Osteocyte (in vitro differentiated cells): ENCODE data around the gene HOXB5. TPM values are rescaled to one million over a fixed set of nuclear protein-coding genes. Genes with fewer than 3 reads are reported as not detected.

Experiments
- DNase-seq: peaks from one replicate; pipeline ENCODE4 v3.0.0; 2021; ENCODE audit warnings: mixed read lengths; ENCODE audit not compliant: unreplicated experiment; ENCODE audit errors: extremely low spot score
- H3K27ac Mint-ChIP-seq: one replicate; pipeline ENCODE4 v1.8.0; 2021; ENCODE audit warnings: mild to moderate bottlenecking, mixed read lengths; ENCODE audit not compliant: unreplicated experiment
- H3K27me3 Mint-ChIP-seq: one replicate; pipeline ENCODE4 v1.8.0; 2021; ENCODE audit warnings: mixed read lengths; ENCODE audit not compliant: unreplicated experiment
- H3K36me3 Mint-ChIP-seq: one replicate; pipeline ENCODE4 v1.8.0; 2021; ENCODE audit warnings: mixed read lengths; ENCODE audit not compliant: unreplicated experiment
- H3K4me1 Mint-ChIP-seq: one replicate; pipeline ENCODE4 v1.8.0; 2021; ENCODE audit warnings: mixed read lengths; ENCODE audit not compliant: unreplicated experiment
- H3K4me3 Mint-ChIP-seq: one replicate; pipeline ENCODE4 v1.8.0; 2021; ENCODE audit warnings: mild to moderate bottlenecking, moderate library complexity, mixed read lengths; ENCODE audit not compliant: unreplicated experiment
- H3K9me3 Mint-ChIP-seq: one replicate; pipeline ENCODE4 v1.8.0; 2021; ENCODE audit warnings: mixed read lengths; ENCODE audit not compliant: unreplicated experiment
- total RNA-seq: library from RNA; stranded (reverse); gene quantifications from 2 replicates; pipeline ENCODE4 v1.2.1, GENCODE V29; 2021
- TF ChIP-seq, protein P1 (sequence below): fragments of 200-600 bp; sonication (generic); IDR thresholded peaks from 2 replicates; pipeline ENCODE4 v1.5.0; 2021; ENCODE audit warnings: antibody characterized with exemption, mild to moderate bottlenecking, moderate library complexity

Gene HOXB5
- total RNA-seq, 1 donor from 2014 or later = not detected

DNA sequence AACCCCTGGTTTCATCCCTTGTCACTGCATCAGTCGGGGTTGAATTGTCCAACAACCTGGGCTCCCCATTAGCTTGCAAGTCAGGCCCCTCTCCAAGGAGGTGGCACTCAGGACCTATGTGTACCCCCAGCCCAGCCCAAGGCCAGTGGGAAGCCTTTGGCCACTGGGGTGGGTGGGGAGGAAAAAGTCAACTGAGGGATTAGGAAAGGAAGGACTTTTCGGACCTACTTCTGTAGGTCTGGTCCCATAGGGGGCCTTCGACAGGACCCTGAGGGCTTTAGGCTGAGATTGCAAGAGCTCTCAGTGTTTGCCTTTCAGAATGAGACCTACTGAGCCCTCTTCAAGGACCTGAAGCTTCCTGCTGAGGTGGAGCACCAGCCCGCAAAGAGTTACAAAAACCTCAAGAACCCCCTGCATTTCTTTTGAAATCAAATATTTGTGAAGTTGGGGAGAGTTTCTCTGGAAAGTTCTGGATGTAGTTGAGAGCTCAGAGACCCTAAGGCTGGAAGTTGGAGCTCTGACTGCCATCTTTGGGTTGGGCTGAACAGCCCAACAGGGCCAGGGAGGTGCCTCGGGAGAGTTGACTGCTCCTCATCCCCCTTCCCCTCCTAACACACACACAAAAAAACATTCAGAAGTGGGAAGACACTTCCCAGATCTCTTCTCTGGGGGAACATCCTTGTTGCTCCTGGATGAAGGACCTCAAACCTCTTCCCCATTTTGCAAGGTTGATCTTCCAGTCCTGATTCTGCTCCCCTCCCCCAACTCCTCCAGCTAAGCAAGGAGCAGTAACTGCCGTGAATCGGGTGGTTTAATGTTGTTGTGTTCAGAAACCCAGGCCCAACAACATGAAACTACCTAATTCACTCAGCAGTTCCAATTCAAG, 38.4 kb upstream of the HOXB5 start:
- Mint-ChIP-seq H3K9me3 (no peaks in the 10 kb centered on the region), H3K36me3 (no peaks in the 10 kb centered on the region), H3K4me1 (no peaks in the 10 kb centered on the region), H3K27ac (no peak overlapping the region), H3K27me3 (peaks cover 97% of the 10 kb centered on the region), H3K4me3 (no peak overlapping the region)
- DNase-seq = no peak
- TF ChIP-seq, protein P1, sequence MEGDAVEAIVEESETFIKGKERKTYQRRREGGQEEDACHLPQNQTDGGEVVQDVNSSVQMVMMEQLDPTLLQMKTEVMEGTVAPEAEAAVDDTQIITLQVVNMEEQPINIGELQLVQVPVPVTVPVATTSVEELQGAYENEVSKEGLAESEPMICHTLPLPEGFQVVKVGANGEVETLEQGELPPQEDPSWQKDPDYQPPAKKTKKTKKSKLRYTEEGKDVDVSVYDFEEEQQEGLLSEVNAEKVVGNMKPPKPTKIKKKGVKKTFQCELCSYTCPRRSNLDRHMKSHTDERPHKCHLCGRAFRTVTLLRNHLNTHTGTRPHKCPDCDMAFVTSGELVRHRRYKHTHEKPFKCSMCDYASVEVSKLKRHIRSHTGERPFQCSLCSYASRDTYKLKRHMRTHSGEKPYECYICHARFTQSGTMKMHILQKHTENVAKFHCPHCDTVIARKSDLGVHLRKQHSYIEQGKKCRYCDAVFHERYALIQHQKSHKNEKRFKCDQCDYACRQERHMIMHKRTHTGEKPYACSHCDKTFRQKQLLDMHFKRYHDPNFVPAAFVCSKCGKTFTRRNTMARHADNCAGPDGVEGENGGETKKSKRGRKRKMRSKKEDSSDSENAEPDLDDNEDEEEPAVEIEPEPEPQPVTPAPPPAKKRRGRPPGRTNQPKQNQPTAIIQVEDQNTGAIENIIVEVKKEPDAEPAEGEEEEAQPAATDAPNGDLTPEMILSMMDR = no peak

DNA sequence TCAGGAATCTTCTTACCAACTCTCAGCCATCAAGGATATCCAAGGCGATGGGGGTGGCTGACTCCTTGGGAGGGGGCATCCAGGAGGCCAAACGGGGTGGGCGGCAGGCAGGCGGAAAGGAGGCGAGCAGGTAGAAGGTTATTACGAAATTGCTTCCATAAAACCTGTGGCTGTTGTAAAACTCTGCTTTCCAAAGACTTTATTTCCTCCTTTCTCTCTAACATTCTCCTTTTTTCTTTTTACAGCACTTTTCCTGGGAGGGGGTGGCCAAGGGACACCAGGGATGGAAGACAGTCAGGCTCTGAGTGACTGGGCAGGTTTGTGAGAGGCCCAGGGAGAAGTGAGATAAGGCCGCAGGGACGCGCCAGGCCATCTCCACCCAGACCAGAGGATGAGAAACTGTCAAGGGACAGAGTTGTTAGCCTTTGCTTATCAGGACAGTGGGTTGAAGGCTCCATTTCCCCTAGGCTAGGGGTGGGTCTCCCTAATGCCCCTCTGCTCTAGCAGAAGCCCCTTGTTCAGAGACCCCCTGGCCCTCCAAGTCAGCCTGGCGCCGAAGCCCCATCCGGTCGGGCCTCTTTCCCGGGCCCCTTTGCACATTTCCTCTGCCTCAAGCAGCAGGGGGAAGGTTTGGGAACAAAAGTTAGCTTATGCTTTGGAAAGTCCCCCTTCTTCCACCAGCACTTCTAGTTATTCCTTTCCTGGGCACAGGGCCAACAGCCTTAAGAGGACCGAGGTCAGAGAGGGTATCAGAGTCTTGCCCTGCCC, 37.5 kb upstream of the HOXB5 start:
- H3K36me3 Mint-ChIP-seq = no peaks in the 10 kb centered on the region

DNA sequence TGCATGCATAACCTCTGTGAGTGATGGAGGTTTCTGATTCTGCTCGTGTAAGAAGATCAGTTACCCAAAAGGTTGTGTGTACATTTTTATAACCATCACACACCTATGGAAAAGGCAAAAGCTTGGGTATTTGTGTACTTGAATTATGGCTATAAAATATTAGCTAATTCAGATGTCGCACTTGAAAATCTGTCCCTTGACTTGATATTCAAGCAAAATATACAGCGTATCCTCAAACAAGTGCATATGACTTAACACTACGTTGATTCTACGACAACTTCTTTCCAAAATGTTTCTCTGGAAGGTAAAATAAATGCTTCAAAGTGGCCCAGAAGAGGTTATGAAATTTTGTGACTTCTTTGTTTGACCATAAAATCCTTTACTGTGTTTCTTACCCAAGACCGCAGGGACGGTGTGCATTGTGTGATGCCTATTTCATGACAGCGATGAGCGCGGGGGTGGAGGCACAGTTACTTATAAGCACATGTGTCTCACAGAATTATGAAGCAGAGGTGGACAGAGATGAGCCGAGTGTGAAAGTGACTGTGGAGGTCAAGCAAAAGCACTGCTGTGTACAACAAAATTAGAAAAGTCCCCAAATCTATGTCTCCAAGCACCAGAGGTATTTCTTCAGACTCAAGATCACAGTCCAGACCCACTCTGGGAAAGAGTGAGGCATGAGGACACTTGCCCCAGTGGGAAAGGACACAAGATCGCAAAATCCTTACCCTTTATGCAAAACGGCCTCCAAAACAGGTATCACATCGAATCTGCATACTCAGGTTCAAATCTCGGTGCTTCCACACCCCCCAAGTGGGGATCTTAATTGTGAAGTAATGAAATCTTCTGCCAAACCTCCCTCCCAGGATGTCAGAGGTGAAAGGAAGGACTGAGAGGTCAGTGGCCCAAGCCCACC, 36.7 kb upstream of the HOXB5 start:
- H3K27ac Mint-ChIP-seq = no peak overlapping the region
- no peak overlapping the region for H3K4me3 Mint-ChIP-seq
- TF ChIP-seq, protein P1 = no peak
- H3K9me3 Mint-ChIP-seq = no peaks in the 10 kb centered on the region
- no peak for DNase-seq
- H3K4me1 Mint-ChIP-seq = peaks cover 5% of the 10 kb centered on the region
- H3K27me3 Mint-ChIP-seq = peaks cover 88% of the 10 kb centered on the region
- no peaks in the 10 kb centered on the region for H3K36me3 Mint-ChIP-seq

More for the DNA sequence above, 37.5 kb upstream of the HOXB5 start:
- TF ChIP-seq, protein P1 = no peak
- Mint-ChIP-seq H3K4me3 (no peak overlapping the region), H3K4me1 (peaks cover 2% of the 10 kb centered on the region), H3K27ac (no peak overlapping the region), H3K27me3 (peaks cover 92% of the 10 kb centered on the region), H3K9me3 (no peaks in the 10 kb centered on the region)
- DNase-seq = no peak

DNA sequence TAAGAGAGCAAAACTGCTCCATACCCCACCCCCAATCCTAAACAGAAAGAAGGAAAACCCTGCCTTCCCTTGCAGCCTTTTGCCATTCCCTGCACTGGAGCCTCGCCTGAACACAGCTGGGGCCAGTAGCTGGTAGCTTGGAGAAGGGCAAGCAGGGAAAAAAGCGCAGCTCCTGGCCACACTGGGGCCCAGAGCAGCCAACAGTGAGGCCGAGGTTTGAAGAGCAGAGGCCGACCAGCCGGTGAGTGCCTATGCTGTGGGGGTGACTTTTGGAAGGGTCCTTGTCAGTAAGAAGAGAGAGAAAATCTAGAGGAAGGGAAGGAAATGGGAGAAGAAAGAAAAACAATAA, 35.8 kb upstream of the HOXB5 start:
- H3K27ac Mint-ChIP-seq = no peak overlapping the region
- no peak overlapping the region for H3K4me3 Mint-ChIP-seq
- no peaks in the 10 kb centered on the region for H3K9me3 Mint-ChIP-seq
- H3K27me3 Mint-ChIP-seq = peaks cover 81% of the 10 kb centered on the region
- no peak for DNase-seq
- TF ChIP-seq, protein P1 = no peak
- H3K36me3 Mint-ChIP-seq = no peaks in the 10 kb centered on the region
- peaks cover 5% of the 10 kb centered on the region for H3K4me1 Mint-ChIP-seq
